Colonic mucosa (tissue), 4 donors: ENCODE measurements around the gene WBP4. TPM values are rescaled to one million over a fixed set of nuclear protein-coding genes. Genes with fewer than 3 reads are reported as not detected.

ENCODE experiments used
- DNase-seq: peaks from one replicate; pipeline ENCODE4 v3.0.0-alpha.2; 2020
- H3K27ac ChIP-seq: fragments of 200-600 bp; one replicate; pipeline ENCODE4 v1.8.0; 2021
- H3K27me3 ChIP-seq: fragments of 200-600 bp; one replicate; pipeline ENCODE4 v1.8.0; 2021
- H3K36me3 ChIP-seq: fragments of 200-600 bp; one replicate; pipeline ENCODE4 v1.8.0; 2021
- H3K4me1 ChIP-seq: fragments of 200-600 bp; one replicate; pipeline ENCODE4 v1.8.0; 2021; ENCODE audit warnings: mild to moderate bottlenecking
- H3K4me3 ChIP-seq: fragments of 200-600 bp; one replicate; pipeline ENCODE4 v1.8.0; 2021
- H3K9ac ChIP-seq, 2 donors: one replicate each; pipeline ENCODE4 v1.7.0; 2013; ENCODE audit warnings: control low read depth in 2 of 2, low read depth in 2 of 2, low read length in 2 of 2
- H3K9me3 ChIP-seq: fragments of 200-600 bp; one replicate; pipeline ENCODE4 v1.8.0; 2021
- CTCF ChIP-seq: fragments of 200-600 bp; IDR thresholded peaks from one replicate; pipeline ENCODE4 v1.8.0; 2022; ENCODE audit warnings: antibody characterized with exemption, mild to moderate bottlenecking
- intact Hi-C: fragments of 100-400 bp; cut with DNase I; formaldehyde crosslinking; loops from one replicate; pipeline ENCODE4 v1.14.1; 2022
- total RNA-seq, 2 donors: library from RNA; stranded (reverse); fragmentation: NEBNext Ultra II Directional in 1 of 2; extraction: Animal tissue kit (Norgen Biotek cat#: 25700) in 1 of 2; gene quantifications; one replicate each; pipeline ENCODE4 v1.2.1, GENCODE V29; 2021
- donor health status: healthy.
- donor health status: DM: no; HTN: no; CAD: no.
- donor health status: DM: no; HTN: no; CAD: no.

WBP4 gene
- total RNA-seq, 2 donors from 2014 or later: 5.8 to 7.5 TPM

- H3K4me3 ChIP-seq: no peak overlapping the region
- no peaks in the 10 kb centered on the region for H3K36me3 ChIP-seq
- H3K27me3 ChIP-seq: no peaks in the 10 kb centered on the region
- peaks cover 8% of the 10 kb centered on the region for H3K4me1 ChIP-seq
- H3K9ac ChIP-seq: no peak overlapping the region
- intact Hi-C loops: loop anchor here (10.0 kb wide), 3 partner anchors 55 to 255 kb away; no protein-coding TSS in a partner anchor
- no peak for TF ChIP-seq CTCF
- H3K27ac ChIP-seq: no peak overlapping the region
- DNase-seq: no peak
- H3K9me3 ChIP-seq: no peaks in the 10 kb centered on the region
These were observed 11.5 kb upstream of the WBP4 start for GRCh38 chr13:41049480-41050440.

- no peak for DNase-seq
- no peaks in the 10 kb centered on the region for H3K27me3 ChIP-seq
- H3K36me3 ChIP-seq: no peaks in the 10 kb centered on the region
- H3K4me1 ChIP-seq: peaks cover 16% of the 10 kb centered on the region
- TF ChIP-seq CTCF: no peak
- peak overlapping the region; percentile 48 for H3K27ac ChIP-seq
- H3K4me3 ChIP-seq: no peak overlapping the region
- no peaks in the 10 kb centered on the region for H3K9me3 ChIP-seq
- no peak overlapping the region for H3K9ac ChIP-seq
- intact Hi-C loops: loop anchor here (10.0 kb wide), 3 partner anchors 58 to 258 kb away; no protein-coding TSS in a partner anchor
These were observed 8.9 kb upstream of the WBP4 start for GRCh38 chr13:41052441-41052840.

- peaks cover 22% of the 10 kb centered on the region for H3K4me1 ChIP-seq
- H3K27ac ChIP-seq: peak overlapping the region; percentile 48
- no peaks in the 10 kb centered on the region for H3K9me3 ChIP-seq
- no peak overlapping the region for H3K9ac ChIP-seq
- no peak overlapping the region for H3K4me3 ChIP-seq
- DNase-seq: peak; percentile 29
- H3K36me3 ChIP-seq: no peaks in the 10 kb centered on the region
- H3K27me3 ChIP-seq: no peaks in the 10 kb centered on the region
- intact Hi-C loops: loop anchor here (10.0 kb wide), 3 partner anchors 59 to 259 kb away; no protein-coding TSS in a partner anchor
- TF ChIP-seq CTCF: no peak
These were observed 7.9 kb upstream of the WBP4 start for GRCh38 chr13:41053384-41053826.

- DNase-seq: peak; percentile 75
- Histone ChIP-seq H3K36me3 (no peaks in the 10 kb centered on the region), H3K9ac (peak overlapping the region in 1 of 2 donors; percentile 68), H3K27ac (peak overlapping the region; percentile 48), H3K4me3 (no peak overlapping the region), H3K27me3 (no peaks in the 10 kb centered on the region), H3K4me1 (peaks cover 26% of the 10 kb centered on the region), H3K9me3 (no peaks in the 10 kb centered on the region)
- TF ChIP-seq CTCF: peak; percentile 64
- intact Hi-C loops: loop anchor here (10.0 kb wide), 3 partner anchors 60 to 260 kb away; no protein-coding TSS in a partner anchor
These were observed 7.0 kb upstream of the WBP4 start for GRCh38 chr13:41054212-41054877.

GRCh38 chr13:41054919-41055619, 6.2 kb upstream of the WBP4 start:
- Histone ChIP-seq H3K4me1 (peaks cover 26% of the 10 kb centered on the region), H3K4me3 (no peak overlapping the region)

More at GRCh38 chr13:41054919-41055619, 6.2 kb upstream of the WBP4 start:
- TF ChIP-seq CTCF: peak; percentile 24
- H3K27me3 ChIP-seq: no peaks in the 10 kb centered on the region
- H3K9ac ChIP-seq: peak overlapping the region in 1 of 2 donors; percentile 68
- no peaks in the 10 kb centered on the region for H3K36me3 ChIP-seq
- H3K27ac ChIP-seq: peak overlapping the region; percentile 30
- intact Hi-C loops: loop anchor here (10.0 kb wide), 3 partner anchors 60 to 260 kb away; no protein-coding TSS in a partner anchor
- DNase-seq: no peak
- no peaks in the 10 kb centered on the region for H3K9me3 ChIP-seq
